ENCODE results near the gene KIAA0319L.

KIAA0319L gene

GRCh38 chr1:35539073-35539823, 18.0 kb downstream of the KIAA0319L start:
- no peak for DNase-seq (ENCODE audit: low read depth in 2 of 3, low spot score in 1 of 3)

GRCh38 chr1:35537806-35538205, 19.4 kb downstream of the KIAA0319L start:
- DNase-seq (ENCODE audit: low read depth in 2 of 3, low spot score in 1 of 3) = no peak

- no peak for DNase-seq (ENCODE audit: low read depth in 2 of 3, low spot score in 1 of 3)
Observed at GRCh38 chr1:35536556-35537162, 20.5 kb downstream of the KIAA0319L start.

GRCh38 chr1:35535243-35535642, 22.0 kb downstream of the KIAA0319L start:
- DNase-seq (ENCODE audit: low read depth in 2 of 3, low spot score in 1 of 3) = no peak

- no peak for DNase-seq (ENCODE audit: low read depth in 2 of 3, low spot score in 1 of 3)
Observed at GRCh38 chr1:35533586-35533985, 23.6 kb downstream of the KIAA0319L start.

GRCh38 chr1:35532497-35533223, 24.5 kb downstream of the KIAA0319L start:
- DNase-seq (ENCODE audit: low read depth in 2 of 3, low spot score in 1 of 3) = no peak

GRCh38 chr1:35531368-35531767, 25.8 kb downstream of the KIAA0319L start:
- no peak for DNase-seq (ENCODE audit: low read depth in 2 of 3, low spot score in 1 of 3)

GRCh38 chr1:35530946-35531345, 26.3 kb downstream of the KIAA0319L start:
- DNase-seq (ENCODE audit: low read depth in 2 of 3, low spot score in 1 of 3) = no peak

GRCh38 chr1:35530168-35530567, 27.0 kb downstream of the KIAA0319L start:
- no peak for DNase-seq (ENCODE audit: low read depth in 2 of 3, low spot score in 1 of 3)

GRCh38 chr1:35524106-35524505, 33.1 kb downstream of the KIAA0319L start:
- DNase-seq (ENCODE audit: low read depth in 2 of 3, low spot score in 1 of 3) = no peak

- DNase-seq (ENCODE audit: low read depth in 2 of 3, low spot score in 1 of 3) = no peak
Observed at GRCh38 chr1:35519432-35519831, 37.8 kb downstream of the KIAA0319L start.

- DNase-seq (ENCODE audit: low read depth in 2 of 3, low spot score in 1 of 3) = no peak
Observed at GRCh38 chr1:35518183-35518582, 39.0 kb downstream of the KIAA0319L start.

- DNase-seq (ENCODE audit: low read depth in 2 of 3, low spot score in 1 of 3) = no peak
Observed at GRCh38 chr1:35511305-35511704, 45.9 kb downstream of the KIAA0319L start.

GRCh38 chr1:35509558-35509957, 47.6 kb downstream of the KIAA0319L start:
- DNase-seq (ENCODE audit: low read depth in 2 of 3, low spot score in 1 of 3) = no peak

GRCh38 chr1:35507947-35508346, 49.3 kb downstream of the KIAA0319L start:
- DNase-seq (ENCODE audit: low read depth in 2 of 3, low spot score in 1 of 3) = no peak

- no peak for DNase-seq (ENCODE audit: low read depth in 2 of 3, low spot score in 1 of 3)
Observed at GRCh38 chr1:35506960-35507912, 50.0 kb downstream of the KIAA0319L start.

GRCh38 chr1:35505911-35506798, 51.0 kb downstream of the KIAA0319L start:
- DNase-seq (ENCODE audit: low read depth in 2 of 3, low spot score in 1 of 3) = peak; percentile 21 to 32 (median 29)

GRCh38 chr1:35502242-35502641, 55.0 kb downstream of the KIAA0319L start:
- DNase-seq (ENCODE audit: low read depth in 2 of 3, low spot score in 1 of 3) = no peak

- no peak for DNase-seq (ENCODE audit: low read depth in 2 of 3, low spot score in 1 of 3)
Observed at GRCh38 chr1:35500439-35500838, 56.8 kb downstream of the KIAA0319L start.

GRCh38 chr1:35499652-35500176, 57.5 kb downstream of the KIAA0319L start:
- DNase-seq (ENCODE audit: low read depth in 2 of 3, low spot score in 1 of 3) = no peak
